ENCODE results near the gene SSBP4. TPM values are rescaled to one million over a fixed set of nuclear protein-coding genes. Genes with fewer than 3 reads are reported as not detected.
A peak's percentile ranks its signal among the peaks of the same experiment; 100 is the strongest.

Gene SSBP4
- total RNA-seq, 1 donor from 2014 or later: 135 TPM

GRCh38 chr19:18388100-18388959, 30.9 kb upstream of the SSBP4 start:
- H3K4me3 Mint-ChIP-seq: peak overlapping the region; percentile 61
- intact Hi-C loops (cut with micrococcal nuclease): loop anchor here (1.0 to 5.0 kb wide), 3 partner anchors 9 to 186 kb away; partner anchors contain the start of genes LRRC25 and RAB3A

GRCh38 chr19:18388960-18389725, 30.1 kb upstream of the SSBP4 start:
- peak overlapping the region; percentile 47 for H3K4me3 Mint-ChIP-seq
- H3K27ac Mint-ChIP-seq: no peak overlapping the region
- peaks cover 58% of the 10 kb centered on the region for H3K27me3 Mint-ChIP-seq (ENCODE audit: insufficient read depth)
- intact Hi-C loops (cut with micrococcal nuclease): loop anchor here (1.0 to 5.0 kb wide), 3 partner anchors 8 to 187 kb away; partner anchors contain the start of genes LRRC25 and RAB3A
- H3K36me3 Mint-ChIP-seq (ENCODE audit: low read depth): no peaks in the 10 kb centered on the region
- no peak for DNase-seq (ENCODE audit: low spot score)
- no peaks in the 10 kb centered on the region for H3K9me3 Mint-ChIP-seq
- peaks cover 5% of the 10 kb centered on the region for H3K4me1 Mint-ChIP-seq (ENCODE audit: low read depth)

More at GRCh38 chr19:18388100-18388959, 30.9 kb upstream of the SSBP4 start:
- Mint-ChIP-seq H3K36me3 (ENCODE audit: low read depth) (no peaks in the 10 kb centered on the region), H3K27me3 (ENCODE audit: insufficient read depth) (peaks cover 57% of the 10 kb centered on the region), H3K27ac (no peak overlapping the region), H3K9me3 (no peaks in the 10 kb centered on the region), H3K4me1 (ENCODE audit: low read depth) (peaks cover 5% of the 10 kb centered on the region)
- DNase-seq (ENCODE audit: low spot score): peak; percentile 77

- Mint-ChIP-seq H3K36me3 (ENCODE audit: low read depth) (no peaks in the 10 kb centered on the region), H3K4me3 (peak overlapping the region; percentile 47), H3K27me3 (ENCODE audit: insufficient read depth) (peaks cover 55% of the 10 kb centered on the region), H3K27ac (no peak overlapping the region), H3K4me1 (ENCODE audit: low read depth) (peaks cover 5% of the 10 kb centered on the region), H3K9me3 (no peaks in the 10 kb centered on the region)
- intact Hi-C loops (cut with micrococcal nuclease): loop anchor here (5.0 kb wide), 2 partner anchors 162 to 187 kb away; partner anchors contain the start of genes PDE4C and RAB3A
- no peak for DNase-seq (ENCODE audit: low spot score)
Measured at GRCh38 chr19:18389726-18390064, 29.5 kb upstream of the SSBP4 start.

GRCh38 chr19:18390065-18390907, 28.9 kb upstream of the SSBP4 start:
- Mint-ChIP-seq H3K27ac (no peak overlapping the region), H3K27me3 (ENCODE audit: insufficient read depth) (peaks cover 55% of the 10 kb centered on the region), H3K4me3 (no peak overlapping the region), H3K36me3 (ENCODE audit: low read depth) (no peaks in the 10 kb centered on the region), H3K9me3 (no peaks in the 10 kb centered on the region), H3K4me1 (ENCODE audit: low read depth) (peaks cover 5% of the 10 kb centered on the region)
- no peak for DNase-seq (ENCODE audit: low spot score)
- intact Hi-C loops (cut with micrococcal nuclease): loop anchor here (5.0 kb wide), 1 partner anchor 163 kb away; the partner anchor contains the start of gene PDE4C

- peaks cover 44% of the 10 kb centered on the region for H3K27me3 Mint-ChIP-seq (ENCODE audit: insufficient read depth)
Measured at GRCh38 chr19:18391509-18392075, 27.6 kb upstream of the SSBP4 start.

GRCh38 chr19:18392417-18392816, 26.8 kb upstream of the SSBP4 start:
- no peak overlapping the region for H3K4me3 Mint-ChIP-seq
- H3K27ac Mint-ChIP-seq: no peak overlapping the region

More at GRCh38 chr19:18391509-18392075, 27.6 kb upstream of the SSBP4 start:
- DNase-seq (ENCODE audit: low spot score): no peak
- Mint-ChIP-seq H3K4me3 (no peak overlapping the region), H3K9me3 (no peaks in the 10 kb centered on the region), H3K27ac (no peak overlapping the region), H3K36me3 (ENCODE audit: low read depth) (no peaks in the 10 kb centered on the region), H3K4me1 (ENCODE audit: low read depth) (peaks cover 5% of the 10 kb centered on the region)
- intact Hi-C loops (cut with micrococcal nuclease): loop anchor here (5.0 kb wide), 1 partner anchor 164 kb away; the partner anchor contains the start of gene PDE4C

GRCh38 chr19:18392926-18393325, 26.3 kb upstream of the SSBP4 start:
- Mint-ChIP-seq H3K36me3 (ENCODE audit: low read depth) (no peaks in the 10 kb centered on the region), H3K9me3 (no peaks in the 10 kb centered on the region), H3K27me3 (ENCODE audit: insufficient read depth) (peaks cover 32% of the 10 kb centered on the region), H3K4me3 (no peak overlapping the region), H3K27ac (no peak overlapping the region), H3K4me1 (ENCODE audit: low read depth) (peaks cover 5% of the 10 kb centered on the region)
- no peak for DNase-seq (ENCODE audit: low spot score)
- intact Hi-C loops (cut with micrococcal nuclease): loop anchor here (5.0 kb wide), 1 partner anchor 166 kb away; the partner anchor contains the start of gene PDE4C

More at GRCh38 chr19:18392417-18392816, 26.8 kb upstream of the SSBP4 start:
- intact Hi-C loops (cut with micrococcal nuclease): loop anchor here (5.0 kb wide), 1 partner anchor 165 kb away; the partner anchor contains the start of gene PDE4C
- no peak for DNase-seq (ENCODE audit: low spot score)
- H3K9me3 Mint-ChIP-seq: no peaks in the 10 kb centered on the region
- peaks cover 36% of the 10 kb centered on the region for H3K27me3 Mint-ChIP-seq (ENCODE audit: insufficient read depth)
- H3K4me1 Mint-ChIP-seq (ENCODE audit: low read depth): peaks cover 5% of the 10 kb centered on the region
- H3K36me3 Mint-ChIP-seq (ENCODE audit: low read depth): no peaks in the 10 kb centered on the region

GRCh38 chr19:18393836-18394235, 25.4 kb upstream of the SSBP4 start:
- Mint-ChIP-seq H3K27me3 (ENCODE audit: insufficient read depth) (peaks cover 24% of the 10 kb centered on the region), H3K4me3 (no peak overlapping the region), H3K27ac (no peak overlapping the region), H3K36me3 (ENCODE audit: low read depth) (no peaks in the 10 kb centered on the region), H3K4me1 (ENCODE audit: low read depth) (no peaks in the 10 kb centered on the region), H3K9me3 (no peaks in the 10 kb centered on the region)
- intact Hi-C loops (cut with micrococcal nuclease): loop anchor here (5.0 kb wide), 1 partner anchor 167 kb away; the partner anchor contains the start of gene PDE4C
- no peak for DNase-seq (ENCODE audit: low spot score)

- no peaks in the 10 kb centered on the region for H3K9me3 Mint-ChIP-seq
- no peak overlapping the region for H3K4me3 Mint-ChIP-seq
- intact Hi-C loops (cut with micrococcal nuclease): loop anchor here (1.0 kb wide), 1 partner anchor 8 kb away; no protein-coding TSS in a partner anchor
- no peak for DNase-seq (ENCODE audit: low spot score)
- H3K27ac Mint-ChIP-seq: no peak overlapping the region
- H3K4me1 Mint-ChIP-seq (ENCODE audit: low read depth): peaks cover 11% of the 10 kb centered on the region
- no peaks in the 10 kb centered on the region for H3K36me3 Mint-ChIP-seq (ENCODE audit: low read depth)
- H3K27me3 Mint-ChIP-seq (ENCODE audit: insufficient read depth): peaks cover 6% of the 10 kb centered on the region
Measured at GRCh38 chr19:18396471-18397241, 22.5 kb upstream of the SSBP4 start.

- no peak for DNase-seq (ENCODE audit: low spot score)
- Mint-ChIP-seq H3K27ac (no peak within 1 kb of the TSS), H3K27me3 (ENCODE audit: insufficient read depth) (peaks cover 8% of the 10 kb centered on the region), H3K4me3 (no peak within 1 kb of the TSS), H3K36me3 (ENCODE audit: low read depth) (no peaks in the 10 kb centered on the region), H3K4me1 (ENCODE audit: low read depth) (peaks cover 13% of the 10 kb centered on the region), H3K9me3 (no peaks in the 10 kb centered on the region)
- intact Hi-C loops (cut with micrococcal nuclease): loop anchor here (1.0 kb wide), 1 partner anchor 9 kb away; no protein-coding TSS in a partner anchor
Measured at GRCh38 chr19:18397242-18398202, 21.7 kb upstream of the SSBP4 start, which contains the start of gene LRRC25. TSS of gene LRRC25 (minus strand) at chr19:18397622. CDS start at chr19:18396963, 659 bp downstream.

Data from activated T-helper 1 cell treated with anti-CD3 and anti-CD28 coated beads, Interleukin-12 subunit alpha, Interleukin-12 subunit beta, Interleukin-2, Interleukin-4 antibody, amounts not matched to agents 30 ng/mL and 10 ng/mL and 1 ng/mL, durations not matched to agents 14 hours and 24 hours and 36 hours (primary cell).